GM21723 (cell line): ENCODE data around the gene JAZF1.
"Not testable (repeated sequence)": the region's sequence is repeated elsewhere in the genome, so short reads cannot be mapped to it uniquely, and the experiment has no call there.

Experiments
- ATAC-seq: cut with Tn5 transposase; IDR thresholded peaks from one replicate; pipeline ENCODE4 v1.9.1; 2021; ENCODE audit warnings: mild to moderate bottlenecking, moderate library complexity; ENCODE audit not compliant: unreplicated experiment

Gene JAZF1

DNA sequence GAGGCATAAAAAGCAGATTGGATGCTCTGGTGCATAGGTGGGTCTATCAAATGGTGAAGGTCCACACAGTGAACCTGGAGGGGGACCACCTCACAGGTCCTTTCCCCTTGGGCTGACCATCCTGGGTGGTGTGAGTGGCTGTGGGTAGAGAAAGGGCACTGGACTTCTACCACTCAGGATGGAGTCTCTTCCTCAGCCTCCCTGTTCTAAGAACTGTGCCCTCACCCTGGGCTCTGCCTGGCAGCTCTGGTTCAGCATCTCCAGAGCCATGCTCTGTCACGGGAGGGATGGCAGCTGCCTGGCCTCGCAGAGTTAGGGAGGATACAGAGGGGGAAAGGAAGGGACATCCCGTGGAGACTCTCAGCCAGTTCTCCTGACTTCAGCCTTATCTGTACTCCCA is 318.8 kb downstream of the JAZF1 start:
- ATAC-seq = no peak

- no peak for ATAC-seq
These were observed 319.8 kb downstream of the JAZF1 start for GRCh38 chr7:27860800-27861199.

GRCh38 chr7:27856703-27857485 is 323.7 kb downstream of the JAZF1 start:
- not testable (repeated sequence) for ATAC-seq

DNA sequence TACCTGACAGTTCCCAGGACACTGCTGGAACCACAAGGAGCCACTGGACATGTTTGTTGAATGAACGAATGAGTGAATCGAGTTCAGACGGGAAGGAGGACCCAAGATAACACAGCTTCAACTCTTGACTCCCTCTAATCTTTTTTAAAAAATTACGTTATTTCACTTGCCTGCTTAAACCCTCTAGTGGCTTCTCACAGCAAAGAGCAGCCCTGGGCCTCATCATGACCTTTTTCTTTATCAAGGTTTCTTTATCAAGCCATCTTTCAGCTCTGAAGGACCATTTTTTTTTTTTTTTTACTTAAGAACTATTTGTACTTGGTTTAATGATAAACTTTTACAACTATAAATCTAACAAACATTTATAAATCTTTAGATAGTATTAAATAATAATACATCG is 330.1 kb downstream of the JAZF1 start:
- no peak for ATAC-seq

DNA sequence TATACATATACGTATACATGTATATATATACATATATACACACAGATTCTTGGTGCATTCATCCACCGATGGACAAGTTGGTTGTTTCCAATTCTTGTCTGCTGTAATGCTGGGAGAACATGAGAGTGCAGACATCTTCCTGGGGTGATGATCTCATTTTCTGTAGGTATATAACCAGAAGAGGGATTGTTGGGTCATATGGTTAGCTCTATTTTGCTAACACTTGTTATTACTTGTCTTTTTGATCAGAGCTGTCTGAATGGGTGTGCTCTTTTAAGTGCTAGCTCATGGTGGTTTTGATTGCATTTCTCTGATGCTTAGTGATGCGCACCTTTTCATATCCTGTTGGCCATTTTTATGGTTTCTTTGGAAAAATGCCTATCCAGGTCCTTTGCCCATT is 334.2 kb downstream of the JAZF1 start:
- no peak for ATAC-seq

- ATAC-seq = no peak
These were observed 336.9 kb downstream of the JAZF1 start for GRCh38 chr7:27843584-27844305.

DNA sequence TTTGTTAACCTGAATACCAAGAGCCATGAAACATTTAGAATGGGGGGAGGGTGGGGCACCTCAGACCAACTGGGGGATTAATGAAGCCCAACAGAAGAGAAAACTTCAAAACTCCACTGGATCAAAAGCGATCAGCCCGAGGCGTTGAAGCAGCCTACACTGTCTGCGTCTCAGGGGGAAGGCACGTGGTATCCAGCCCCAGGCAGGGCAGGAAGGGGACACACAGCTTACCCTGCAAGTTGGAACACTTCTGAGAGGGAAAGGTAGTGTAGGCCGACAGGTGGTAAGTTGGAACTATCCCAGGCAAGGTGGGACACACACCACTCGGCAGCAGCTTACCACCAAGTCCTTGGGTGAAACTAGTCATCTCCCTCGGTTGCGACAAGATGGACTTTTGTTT is 337.7 kb downstream of the JAZF1 start:
- ATAC-seq = no peak

DNA sequence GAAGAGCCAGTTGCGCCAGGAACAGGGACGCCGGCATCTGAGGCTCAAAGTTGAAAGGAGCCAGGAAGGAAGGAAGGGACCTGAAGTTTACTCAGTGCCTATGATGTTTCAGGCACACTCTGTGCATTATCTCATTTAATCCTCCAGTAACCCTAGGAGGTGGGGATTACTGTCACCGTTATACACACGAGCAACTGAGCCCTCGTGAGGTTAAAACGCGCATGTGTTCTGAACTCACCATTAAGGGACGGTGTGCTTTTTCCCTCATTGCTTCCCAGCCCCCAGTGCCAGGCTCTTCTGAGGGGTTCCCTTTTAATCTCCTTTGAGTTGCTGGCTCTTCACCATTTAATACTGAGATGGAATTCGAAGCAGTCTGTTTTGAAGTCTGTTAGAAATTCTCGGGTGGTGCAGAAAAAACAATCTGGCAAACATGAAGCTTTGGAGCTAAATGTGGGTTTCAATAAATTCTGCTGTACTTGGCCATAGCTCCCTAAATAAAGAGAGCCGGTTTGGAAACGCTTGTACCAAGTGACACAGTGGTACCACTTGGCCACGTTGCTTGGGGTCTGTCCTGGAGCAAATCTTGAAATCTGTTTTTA is 338.4 kb downstream of the JAZF1 start:
- no peak for ATAC-seq

DNA sequence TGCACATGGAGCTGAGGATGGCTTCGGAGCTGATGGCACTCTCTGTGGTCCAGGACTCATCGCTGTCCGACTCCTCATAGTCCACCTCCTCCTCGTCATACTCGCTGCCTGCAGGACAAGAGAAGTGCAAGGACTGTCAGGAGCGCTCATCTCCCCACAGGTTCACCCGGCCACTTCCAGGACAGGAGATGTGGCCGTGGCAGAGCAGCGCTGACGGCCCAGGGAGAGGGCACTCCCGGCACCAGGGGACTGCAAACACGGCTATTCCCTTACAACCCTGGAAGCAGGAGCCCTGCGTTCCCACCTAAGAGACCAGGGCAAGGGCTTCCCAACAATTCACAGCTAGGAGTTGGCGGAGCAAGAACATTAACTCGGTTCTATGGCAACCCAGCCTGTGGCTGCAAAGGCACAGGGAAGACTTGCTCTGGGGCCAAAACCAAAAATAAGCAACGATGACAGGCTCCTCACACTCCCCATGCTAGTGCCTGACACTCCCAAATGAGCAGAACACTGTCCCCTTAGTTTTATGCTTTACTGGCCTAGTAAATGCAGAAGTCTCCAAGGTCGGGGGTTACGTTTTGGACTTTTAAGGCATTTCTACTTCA is 339.7 kb downstream of the JAZF1 start:
- no peak for ATAC-seq

DNA sequence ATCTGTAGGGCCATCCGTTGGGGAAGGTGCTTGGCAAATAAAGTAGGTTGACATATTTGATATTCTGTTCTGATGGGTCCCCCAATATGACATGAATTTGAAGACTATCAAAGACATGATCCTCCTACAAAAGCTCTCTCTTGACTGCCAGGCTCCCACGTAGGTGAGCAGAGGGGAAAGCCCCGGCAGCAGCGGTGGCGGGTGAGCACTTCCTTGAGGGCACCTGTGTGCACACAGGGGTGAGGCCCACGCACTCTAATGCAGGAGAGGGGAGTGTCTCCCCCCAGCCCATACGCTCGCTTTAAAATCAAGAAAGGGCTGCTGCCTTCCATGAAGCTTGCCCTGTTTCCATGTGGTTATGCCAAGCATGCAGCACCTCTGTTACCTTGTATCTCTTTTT is 340.3 kb downstream of the JAZF1 start:
- no peak for ATAC-seq

DNA sequence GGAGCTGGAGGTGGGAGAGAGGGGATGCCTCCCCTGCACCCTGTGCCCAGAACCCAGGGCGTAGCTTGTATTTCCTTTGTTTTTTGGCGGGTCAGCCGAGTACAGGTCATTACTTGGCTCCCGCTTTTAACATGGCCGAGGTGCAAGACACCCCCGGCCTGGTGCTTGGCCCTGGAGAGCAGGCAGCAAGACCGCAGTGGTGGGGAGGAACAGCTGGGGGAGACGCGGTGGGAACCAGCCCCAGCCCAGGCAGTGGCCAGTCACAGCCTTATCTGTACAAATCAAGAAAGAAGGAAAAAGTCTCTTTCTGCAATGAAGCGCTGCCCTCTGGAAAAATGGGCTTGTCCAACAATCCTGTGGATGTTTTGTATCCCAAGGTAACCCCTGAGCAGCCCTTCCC is 341.5 kb downstream of the JAZF1 start:
- no peak for ATAC-seq

DNA sequence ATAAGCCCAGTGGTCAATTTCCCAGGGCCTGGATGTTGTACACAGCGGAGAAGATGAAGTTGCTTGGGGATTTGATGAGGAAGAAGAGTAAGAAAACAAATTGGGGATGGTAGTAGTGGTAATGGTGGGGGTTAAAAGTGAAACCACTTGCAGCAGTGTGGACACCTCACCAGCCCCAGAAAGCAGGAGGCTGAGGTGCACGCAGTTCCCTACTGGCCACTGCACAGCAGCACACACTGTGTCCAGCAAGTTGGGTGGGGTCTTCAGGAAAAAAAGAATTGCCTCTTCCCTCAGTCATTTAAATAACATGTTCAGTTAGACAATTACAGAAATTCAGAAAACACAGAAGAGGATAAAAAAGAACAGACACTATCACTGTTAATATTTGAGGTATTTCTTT is 344.1 kb downstream of the JAZF1 start:
- ATAC-seq = no peak

- no peak for ATAC-seq
These were observed 345.2 kb downstream of the JAZF1 start for GRCh38 chr7:27835376-27835775.

- ATAC-seq = no peak
These were observed 346.2 kb downstream of the JAZF1 start for GRCh38 chr7:27834179-27834921.

DNA sequence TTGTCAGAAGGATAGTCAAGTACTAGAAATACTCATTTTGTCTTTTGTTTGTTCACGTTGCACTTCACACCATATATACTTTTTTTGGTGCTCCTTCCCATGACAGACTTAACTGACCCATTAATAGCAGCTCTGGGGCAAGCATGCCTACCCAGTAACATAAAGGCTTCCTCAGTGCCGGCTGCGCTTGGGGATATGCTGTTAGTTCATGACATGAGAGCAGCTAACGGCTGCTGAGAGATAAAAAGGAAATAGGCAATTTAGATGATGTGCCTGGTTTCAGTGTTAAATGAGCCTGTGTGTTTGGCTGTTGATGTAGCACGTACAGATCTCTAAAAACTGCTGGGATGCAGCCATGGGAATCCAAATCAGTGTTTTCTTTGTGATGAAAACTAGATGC is 354.2 kb downstream of the JAZF1 start:
- ATAC-seq = no peak

GRCh38 chr7:27825891-27826290 is 354.7 kb downstream of the JAZF1 start:
- ATAC-seq = no peak

DNA sequence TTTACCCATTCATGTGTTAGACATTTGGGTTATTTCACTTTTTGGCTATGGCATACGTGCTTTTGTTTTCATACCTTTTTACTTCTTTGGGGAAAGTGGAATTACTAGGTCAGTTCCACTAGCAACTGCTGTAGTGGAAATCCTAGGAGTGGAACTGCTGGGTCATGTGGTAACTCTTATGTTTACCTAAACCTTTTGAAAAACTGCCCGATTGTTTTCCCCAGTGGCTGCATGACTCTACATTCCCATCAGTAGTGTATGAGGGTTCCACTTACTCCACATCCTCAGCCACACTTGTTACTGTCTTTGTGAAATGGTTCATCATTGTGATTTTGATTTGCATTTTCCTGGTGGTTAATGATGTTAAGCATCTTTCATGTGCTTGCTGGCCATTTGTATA is 358.4 kb downstream of the JAZF1 start:
- no peak for ATAC-seq

DNA sequence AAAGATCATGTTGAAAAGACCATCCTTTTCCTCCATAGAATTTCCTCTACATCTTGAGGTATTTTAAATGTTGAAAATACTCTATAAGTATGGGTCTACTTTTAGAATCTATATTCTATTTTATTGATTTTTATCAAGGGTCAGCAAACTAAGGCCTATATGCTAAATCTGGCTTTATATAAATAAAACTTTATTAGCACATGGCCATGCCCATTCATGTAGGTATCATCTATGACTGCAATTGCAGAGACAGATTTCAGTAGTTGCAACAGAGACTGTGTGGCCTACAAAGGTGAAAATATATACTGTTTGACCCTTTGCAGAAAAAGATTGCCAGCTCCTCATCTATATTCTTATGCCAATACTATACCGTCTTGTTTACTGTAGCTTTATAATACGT is 367.9 kb downstream of the JAZF1 start:
- ATAC-seq = no peak

- no peak for ATAC-seq
These were observed 370.4 kb downstream of the JAZF1 start for GRCh38 chr7:27810186-27810585.

DNA sequence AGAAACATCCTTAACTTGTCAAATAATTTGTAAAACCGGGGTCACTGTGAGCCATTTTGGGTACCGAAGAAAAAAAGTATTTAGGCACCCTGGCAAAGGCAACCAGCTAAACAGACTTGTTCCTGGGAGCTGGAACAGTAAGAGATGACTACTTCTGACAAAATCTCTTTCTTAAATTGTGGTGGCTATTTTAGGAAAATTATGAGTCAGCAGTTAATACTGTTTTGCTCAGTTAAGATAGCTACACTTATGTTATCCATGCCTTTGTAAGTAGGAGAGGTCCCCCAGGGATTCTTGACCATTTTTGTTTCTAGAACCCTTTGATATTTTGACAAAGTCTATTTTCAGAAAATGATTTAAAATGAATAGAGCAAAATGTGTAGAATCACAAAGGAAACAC is 372.0 kb downstream of the JAZF1 start:
- no peak for ATAC-seq

- ATAC-seq = no peak
These were observed 376.5 kb downstream of the JAZF1 start for GRCh38 chr7:27804139-27804538.
